DOHH2 (cell line): ENCODE results near the gene ENTPD2.

Experiments
- CTCF ChIP-seq: fragments of 200-600 bp; sonication (generic); IDR thresholded peaks from one replicate; pipeline ENCODE4 v1.5.1; 2014; ENCODE audit warnings: antibody characterized with exemption, mild to moderate bottlenecking, low read depth, low read length; ENCODE audit not compliant: poor library complexity, severe bottlenecking
- EZH2phosphoT487 ChIP-seq: fragments of 200-600 bp; sonication (generic); IDR thresholded peaks from 2 replicates; pipeline ENCODE4 v1.6.1; 2017; ENCODE audit warnings: borderline replicate concordance, mild to moderate bottlenecking, antibody characterized with exemption, low read length, moderate library complexity, mixed read lengths

GRCh38 chr9:137049544-137050449 lies 4.1 kb downstream of the ENTPD2 start:
- TF ChIP-seq CTCF (peak; percentile 73), EZH2phosphoT487 (no peak)
